Duodenal mucosa (tissue), 2 donors: ENCODE measurements around the gene SH3PXD2A.

Source experiments
- H3K27ac ChIP-seq: one replicate; pipeline ENCODE4 v1.7.0; 2013; ENCODE audit warnings: low read depth, low read length
- H3K27me3 ChIP-seq, 2 donors: one replicate each; pipeline ENCODE4 v1.7.0; 2013; ENCODE audit warnings: low read length in 2 of 2, control low read depth in 1 of 2; ENCODE audit not compliant: insufficient read depth in 2 of 2, control insufficient read depth in 1 of 2
- H3K36me3 ChIP-seq, 2 donors: one replicate each; pipeline ENCODE4 v1.7.0; 2013; ENCODE audit warnings: low read length in 2 of 2, control low read depth in 1 of 2; ENCODE audit not compliant: insufficient read depth in 2 of 2, control insufficient read depth in 1 of 2
- H3K4me1 ChIP-seq, 2 donors: one replicate each; pipeline ENCODE4 v1.7.0; 2013; ENCODE audit warnings: low read length in 2 of 2, control low read depth in 1 of 2; ENCODE audit not compliant: insufficient read depth in 2 of 2, control insufficient read depth in 1 of 2
- H3K4me3 ChIP-seq, 2 donors: one replicate each; pipeline ENCODE4 v1.7.0; 2013; ENCODE audit warnings: low read length in 2 of 2, low read depth in 1 of 2
- H3K9ac ChIP-seq, 2 donors: one replicate each; pipeline ENCODE4 v1.7.0; 2013; ENCODE audit warnings: low read length in 2 of 2, low read depth in 1 of 2
- H3K9me3 ChIP-seq, 2 donors: one replicate each; pipeline ENCODE4 v1.7.0; 2013; ENCODE audit warnings: low read length in 2 of 2, control low read depth in 1 of 2; ENCODE audit not compliant: control insufficient read depth in 1 of 2

SH3PXD2A gene

DNA sequence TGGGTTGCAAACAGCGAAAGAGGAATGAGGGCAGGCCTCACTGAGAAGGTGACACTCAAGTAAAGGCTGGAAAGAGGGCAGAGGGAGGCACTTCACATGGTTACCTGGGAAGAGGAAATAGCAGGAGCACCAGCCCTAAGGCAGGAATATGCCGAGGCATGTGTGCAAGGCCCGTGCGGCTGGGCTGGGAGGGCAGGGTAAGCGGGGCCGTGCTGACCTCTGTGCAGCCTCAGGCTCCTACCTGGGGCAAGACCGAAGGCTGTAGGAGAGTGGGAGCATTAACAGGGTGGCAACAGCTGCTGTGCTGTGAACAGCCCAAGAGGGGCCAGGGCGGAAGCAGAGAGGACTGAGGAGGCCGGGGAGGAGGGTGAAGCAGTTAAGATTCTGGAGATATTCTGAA is 24.0 kb upstream of the SH3PXD2A start:
- Histone ChIP-seq H3K4me3 (no peak overlapping the region), H3K36me3 (peaks cover 26 to 53% of the 10 kb centered on the region in 2 donors), H3K4me1 (peaks cover 0 to 8% of the 10 kb centered on the region in 2 donors), H3K9ac (no peak overlapping the region), H3K27me3 (no peaks in the 10 kb centered on the region), H3K9me3 (no peaks in the 10 kb centered on the region), H3K27ac (no peak overlapping the region)

DNA sequence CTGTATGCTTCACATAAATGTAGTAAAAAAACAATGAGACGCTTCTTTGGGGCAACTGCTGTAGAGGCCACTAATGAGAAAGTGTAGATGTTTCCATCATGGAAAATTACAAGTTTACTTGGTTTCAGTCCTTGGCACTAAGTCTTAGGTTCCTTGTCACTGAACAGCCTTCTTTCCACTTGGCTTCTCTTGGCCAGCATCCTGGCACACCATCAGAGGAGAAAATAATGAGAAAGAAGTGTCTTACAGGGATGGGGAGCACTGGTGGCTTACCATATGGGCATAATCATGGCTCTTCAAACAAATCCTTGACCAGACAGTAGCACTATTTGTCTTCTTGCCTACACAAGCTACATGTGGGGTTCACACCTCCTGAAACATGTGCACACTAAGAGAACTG is 22.5 kb upstream of the SH3PXD2A start:
- Histone ChIP-seq H3K27ac (no peak overlapping the region), H3K4me3 (no peak overlapping the region), H3K9me3 (no peaks in the 10 kb centered on the region), H3K4me1 (peaks cover 0 to 2% of the 10 kb centered on the region in 2 donors), H3K27me3 (no peaks in the 10 kb centered on the region), H3K9ac (no peak overlapping the region), H3K36me3 (peaks cover 26 to 50% of the 10 kb centered on the region in 2 donors)

- H3K36me3 ChIP-seq: peaks cover 13 to 35% of the 10 kb centered on the region in 2 donors
- H3K9me3 ChIP-seq: no peaks in the 10 kb centered on the region
These were observed 20.8 kb upstream of the SH3PXD2A start for GRCh38 chr10:103876155-103876554.

DNA sequence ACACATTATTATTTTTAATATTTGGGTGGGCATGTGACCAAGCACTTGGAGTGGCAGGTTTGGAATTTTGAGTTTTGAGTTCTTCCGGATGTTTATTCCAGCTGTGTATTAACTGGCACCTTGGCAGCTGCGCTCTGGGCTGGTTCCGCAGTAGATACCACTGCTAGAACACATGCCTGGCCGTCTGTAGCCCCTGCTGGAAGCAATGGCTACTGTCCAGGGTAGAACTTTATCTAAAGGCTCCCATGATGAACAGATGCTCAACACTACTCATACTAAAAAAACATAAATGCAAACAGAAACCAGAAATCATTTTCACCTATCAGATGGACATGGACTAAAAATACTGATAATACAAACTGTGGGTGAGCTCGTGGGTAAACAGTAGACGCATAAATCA is 19.4 kb upstream of the SH3PXD2A start:
- H3K9me3 ChIP-seq: no peaks in the 10 kb centered on the region
- no peak overlapping the region for H3K27ac ChIP-seq
- H3K4me1 ChIP-seq: no peaks in the 10 kb centered on the region
- H3K36me3 ChIP-seq: peaks cover 9 to 22% of the 10 kb centered on the region in 2 donors
- H3K4me3 ChIP-seq: no peak overlapping the region
- H3K9ac ChIP-seq: no peak overlapping the region
- H3K27me3 ChIP-seq: no peaks in the 10 kb centered on the region

More at GRCh38 chr10:103876155-103876554, 20.8 kb upstream of the SH3PXD2A start:
- Histone ChIP-seq H3K27ac (no peak overlapping the region), H3K9ac (no peak overlapping the region), H3K27me3 (no peaks in the 10 kb centered on the region), H3K4me3 (no peak overlapping the region), H3K4me1 (no peaks in the 10 kb centered on the region)

GRCh38 chr10:103872137-103872931 is 17.0 kb upstream of the SH3PXD2A start:
- Histone ChIP-seq H3K9ac (no peak overlapping the region), H3K4me1 (no peaks in the 10 kb centered on the region), H3K9me3 (no peaks in the 10 kb centered on the region), H3K27me3 (no peaks in the 10 kb centered on the region), H3K36me3 (peaks cover 0 to 8% of the 10 kb centered on the region in 2 donors), H3K4me3 (no peak overlapping the region), H3K27ac (no peak overlapping the region)

GRCh38 chr10:103871006-103871405 is 15.6 kb upstream of the SH3PXD2A start:
- Histone ChIP-seq H3K4me1 (no peaks in the 10 kb centered on the region), H3K27ac (no peak overlapping the region), H3K36me3 (peaks cover 0 to 3% of the 10 kb centered on the region in 2 donors), H3K4me3 (no peak overlapping the region), H3K9ac (no peak overlapping the region), H3K9me3 (no peaks in the 10 kb centered on the region), H3K27me3 (no peaks in the 10 kb centered on the region)

DNA sequence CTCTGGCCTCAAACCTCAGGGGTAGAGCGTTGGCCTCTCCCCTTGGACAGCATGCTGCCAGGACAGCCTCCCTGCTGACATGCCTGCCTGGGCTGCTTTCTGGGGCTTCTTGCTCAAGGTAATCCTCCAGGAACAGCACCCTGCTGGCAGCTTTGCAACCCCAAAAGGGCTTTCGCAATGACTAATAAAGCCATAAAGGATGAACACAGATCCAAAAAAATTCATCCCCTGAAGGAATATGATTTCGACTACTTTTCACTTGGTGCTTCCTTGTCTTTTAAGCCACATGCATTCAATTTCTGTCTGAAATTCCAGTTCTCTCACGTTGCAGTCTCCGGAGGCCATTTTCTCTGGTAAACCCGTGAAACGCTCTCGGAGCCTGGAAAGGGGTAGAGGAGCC is 15.1 kb upstream of the SH3PXD2A start:
- no peak overlapping the region for H3K9ac ChIP-seq
- no peaks in the 10 kb centered on the region for H3K27me3 ChIP-seq
- H3K4me1 ChIP-seq: no peaks in the 10 kb centered on the region
- no peak overlapping the region for H3K27ac ChIP-seq
- peaks cover under 1 to 3% of the 10 kb centered on the region in 2 donors for H3K9me3 ChIP-seq
- H3K4me3 ChIP-seq: no peak overlapping the region
- peaks cover 0 to 3% of the 10 kb centered on the region in 2 donors for H3K36me3 ChIP-seq

- Histone ChIP-seq H3K4me3 (no peak overlapping the region), H3K36me3 (peaks cover 0 to 3% of the 10 kb centered on the region in 2 donors), H3K27ac (no peak overlapping the region), H3K9me3 (peaks cover 5 to 8% of the 10 kb centered on the region in 2 donors), H3K27me3 (no peaks in the 10 kb centered on the region), H3K9ac (no peak overlapping the region), H3K4me1 (no peaks in the 10 kb centered on the region)
These were observed 14.0 kb upstream of the SH3PXD2A start for GRCh38 chr10:103869336-103869735.

- H3K36me3 ChIP-seq: peaks cover 0 to 3% of the 10 kb centered on the region in 2 donors
These were observed 12.8 kb upstream of the SH3PXD2A start for GRCh38 chr10:103868200-103868599.

GRCh38 chr10:103861505-103861904 is 6.1 kb upstream of the SH3PXD2A start:
- Histone ChIP-seq H3K4me1 (peaks cover 8 to 12% of the 10 kb centered on the region in 2 donors), H3K4me3 (no peak overlapping the region), H3K27ac (no peak overlapping the region), H3K9me3 (peaks cover 5 to 8% of the 10 kb centered on the region in 2 donors), H3K36me3 (no peaks in the 10 kb centered on the region), H3K27me3 (no peaks in the 10 kb centered on the region), H3K9ac (no peak overlapping the region)

More at GRCh38 chr10:103868200-103868599, 12.8 kb upstream of the SH3PXD2A start:
- H3K4me3 ChIP-seq: no peak overlapping the region
- peaks cover 5 to 8% of the 10 kb centered on the region in 2 donors for H3K9me3 ChIP-seq
- H3K4me1 ChIP-seq: no peaks in the 10 kb centered on the region
- H3K27ac ChIP-seq: no peak overlapping the region
- no peak overlapping the region for H3K9ac ChIP-seq
- H3K27me3 ChIP-seq: no peaks in the 10 kb centered on the region
